ENCODE measurements around the gene TOP3B.

- no peak for TF ChIP-seq CTCF (IDR thresholded peaks at IDR 0.05)
- no peak for TF ChIP-seq POLR2A (IDR thresholded peaks at IDR 0.05)
Observed at GRCh38 chr22:22022255-22022840, 39.8 kb upstream of the TOP3B start.
